CD4-positive, CD25-positive, alpha-beta regulatory T cell (primary cell): ENCODE measurements around the gene LIMK2. TPM values are rescaled to one million over a fixed set of nuclear protein-coding genes. Genes with fewer than 3 reads are reported as not detected.

Experiments used
- ATAC-seq, 2 donors: fragments of 150-1000 bp; cut with Tn5 transposase; one replicate each; pipeline ENCODE4 v1.10.0; 2021; ENCODE audit warnings: low read depth in 2 of 2, moderate number of reproducible peaks in 2 of 2, moderate library complexity in 1 of 2
- DNase-seq, 3 donors: peaks; one replicate each; pipeline versions ENCODE4 v3.0.0 to v3.0.0-alpha.2; 2012 to 2022; ENCODE audit warnings: mixed read lengths in 1 of 3
- H3K27ac ChIP-seq: one replicate; pipeline ENCODE4 v1.7.0; 2013; ENCODE audit warnings: mild to moderate bottlenecking, low read length; ENCODE audit not compliant: insufficient read depth, poor library complexity, severe bottlenecking
- H3K27me3 ChIP-seq: one replicate; pipeline ENCODE4 v1.7.0; 2013; ENCODE audit warnings: low read length; ENCODE audit not compliant: control insufficient read depth, insufficient read depth
- H3K36me3 ChIP-seq: one replicate; pipeline ENCODE4 v1.7.0; 2013; ENCODE audit warnings: mild to moderate bottlenecking, low read length, moderate library complexity; ENCODE audit not compliant: control insufficient read depth, insufficient read depth
- H3K4me1 ChIP-seq: 2 replicates; pipeline ENCODE4 v1.7.0; 2013; ENCODE audit warnings: mild to moderate bottlenecking, low read length; ENCODE audit not compliant: insufficient read depth, control insufficient read depth, poor library complexity, severe bottlenecking
- H3K4me3 ChIP-seq: one replicate; pipeline ENCODE4 v1.7.0; 2013; ENCODE audit warnings: low read depth, mild to moderate bottlenecking, low read length, moderate library complexity
- H3K9me3 ChIP-seq, 2 experiments: 1 replicate in 1 of 2; 2 replicates in 1 of 2; pipeline ENCODE4 v1.7.0; 2013; ENCODE audit warnings: low read length in 2 of 2, mild to moderate bottlenecking in 1 of 2, moderate library complexity in 1 of 2; ENCODE audit not compliant: control insufficient read depth in 2 of 2
- H3K27ac Mint-ChIP-seq, 3 donors: one replicate each; pipeline ENCODE4 v1.8.0; 2020 to 2022; ENCODE audit warnings: mild to moderate bottlenecking in 3 of 3, mixed read lengths in 3 of 3, moderate library complexity in 2 of 3
- H3K27me3 Mint-ChIP-seq: one replicate; pipeline ENCODE4 v1.8.0; 2022; ENCODE audit warnings: mild to moderate bottlenecking, mixed read lengths
- H3K36me3 Mint-ChIP-seq: one replicate; pipeline ENCODE4 v1.8.0; 2020; ENCODE audit warnings: mixed read lengths
- H3K4me1 Mint-ChIP-seq, 4 donors: one replicate each; pipeline ENCODE4 v1.8.0; 2020 to 2022; ENCODE audit warnings: mixed read lengths in 4 of 4, mild to moderate bottlenecking in 1 of 4
- H3K4me3 Mint-ChIP-seq, 4 donors: one replicate each; pipeline ENCODE4 v1.8.0; 2020 to 2022; ENCODE audit warnings: mild to moderate bottlenecking in 4 of 4, mixed read lengths in 4 of 4, moderate library complexity in 3 of 4
- H3K9me3 Mint-ChIP-seq, 7 donors: one replicate each; pipeline ENCODE4 v1.8.0; 2020 to 2022; ENCODE audit warnings: mixed read lengths in 7 of 7, mild to moderate bottlenecking in 3 of 7, moderate library complexity in 2 of 7
- polyA plus RNA-seq, 4 donors: library from polyadenylated mRNA; unstranded; fragments of 300-500 nt; fragmentation: Illumina TruSeq; gene quantifications; one replicate each; pipeline ENCODE4 v1.2.3, GENCODE V29; 2021
- total RNA-seq: library from RNA; stranded (reverse); gene quantifications from one replicate; pipeline ENCODE4 v1.2.3, GENCODE V29; 2022

Gene LIMK2
- total and polyA plus RNA-seq, 5 donors from 2014 or later, result 22.4 to 42.4 (median 26.5) TPM

- Histone ChIP-seq H3K4me1 (no peaks in the 10 kb centered on the region), H3K27ac (no peak overlapping the region), H3K4me3 (no peak overlapping the region), H3K36me3 (peaks cover 86% of the 10 kb centered on the region), H3K27me3 (no peaks in the 10 kb centered on the region), H3K9me3 (no peaks in the 10 kb centered on the region)
- H3K4me1 Mint-ChIP-seq, result peaks cover 11 to 40% (median 23%) of the 10 kb centered on the region in 4 donors
- no peak overlapping the region for H3K4me3 Mint-ChIP-seq
- H3K36me3 Mint-ChIP-seq, result peaks cover 41% of the 10 kb centered on the region
- no peaks in the 10 kb centered on the region for H3K9me3 Mint-ChIP-seq
- ATAC-seq (no peak), DNase-seq (no peak)
- H3K27ac Mint-ChIP-seq, result peak overlapping the region in 1 of 3 donors; percentile 32
- no peaks in the 10 kb centered on the region for H3K27me3 Mint-ChIP-seq
These were observed 115.9 kb downstream of the LIMK2 start for GRCh38 chr22:31327806-31328543.

GRCh38 chr22:31328544-31328960 is 116.5 kb downstream of the LIMK2 start:
- H3K4me1 ChIP-seq, result no peaks in the 10 kb centered on the region
- H3K36me3 Mint-ChIP-seq, result peaks cover 46% of the 10 kb centered on the region
- no peak overlapping the region for H3K27ac ChIP-seq
- H3K27me3 Mint-ChIP-seq, result no peaks in the 10 kb centered on the region
- peaks cover 11 to 39% (median 22%) of the 10 kb centered on the region in 4 donors for H3K4me1 Mint-ChIP-seq
- DNase-seq, result no peak
- no peaks in the 10 kb centered on the region for H3K27me3 ChIP-seq
- no peaks in the 10 kb centered on the region for H3K9me3 Mint-ChIP-seq
- no peak overlapping the region for H3K4me3 ChIP-seq
- peaks cover 89% of the 10 kb centered on the region for H3K36me3 ChIP-seq
- H3K4me3 Mint-ChIP-seq, result no peak overlapping the region
- peak overlapping the region in 1 of 3 donors; percentile 75 for H3K27ac Mint-ChIP-seq
- H3K9me3 ChIP-seq, result no peaks in the 10 kb centered on the region
- no peak for ATAC-seq

DNA sequence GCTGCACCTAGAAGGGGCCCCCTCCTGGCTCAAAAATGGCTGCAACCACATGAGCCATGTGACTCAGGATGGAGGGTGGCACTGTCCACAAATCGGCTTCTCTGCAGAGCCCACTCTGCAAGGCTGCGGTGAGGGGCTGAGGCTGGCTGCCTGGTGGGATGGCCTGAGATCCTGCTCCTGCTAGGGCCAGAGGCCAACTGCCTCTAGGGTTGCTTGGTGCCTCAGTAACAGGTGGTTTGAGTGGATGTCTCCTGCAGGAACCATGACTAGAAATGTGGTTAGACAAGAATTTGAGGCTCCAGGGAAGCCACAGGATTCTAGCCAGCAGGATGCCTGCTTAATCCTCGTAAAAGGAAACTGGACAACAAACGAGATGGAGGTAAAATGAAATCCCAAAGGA is 116.9 kb downstream of the LIMK2 start:
- Mint-ChIP-seq H3K4me3 (peak overlapping the region in 1 of 4 donors; percentile 24), H3K27ac (peak overlapping the region in 1 of 3 donors; percentile 75), H3K4me1 (peaks cover 11 to 41% (median 23%) of the 10 kb centered on the region in 4 donors), H3K9me3 (no peaks in the 10 kb centered on the region), H3K36me3 (peaks cover 50% of the 10 kb centered on the region), H3K27me3 (no peaks in the 10 kb centered on the region)
- Histone ChIP-seq H3K27me3 (no peaks in the 10 kb centered on the region), H3K36me3 (peaks cover 93% of the 10 kb centered on the region), H3K9me3 (no peaks in the 10 kb centered on the region), H3K4me1 (no peaks in the 10 kb centered on the region), H3K4me3 (no peak overlapping the region), H3K27ac (no peak overlapping the region)
- DNase-seq (no peak), ATAC-seq (no peak)

Other genes with a start within 250 kb of the LIMK2 start
- 39.0 TPM for gene MORC2, start 243.5 kb upstream of the LIMK2 start, total RNA-seq
- gene MORC2, start 243.5 kb upstream of the LIMK2 start, polyA plus RNA-seq, result 10 to 100 TPM in 3 of 4 donors, 1 to 10 TPM in 1; 7.6 to 21.2 (median 16.4) TPM
- 90.9 TPM for gene TUG1, start 243.0 kb upstream of the LIMK2 start, total RNA-seq
- gene TUG1, start 243.0 kb upstream of the LIMK2 start, polyA plus RNA-seq, result 10 to 100 TPM; 18.2 to 24.9 (median 20.7) TPM
- gene SMTN, start 131.0 kb upstream of the LIMK2 start, total RNA-seq, result 6.5 TPM
- gene SMTN, start 131.0 kb upstream of the LIMK2 start, polyA plus RNA-seq, result under 1 TPM in 3 of 4 donors, not detected in 1; 0.33 to 0.78 (median 0.47) TPM
- gene SELENOM, start 104.7 kb upstream of the LIMK2 start, total RNA-seq, result 30.6 TPM
- 100 to 1,000 TPM; 113 to 142 (median 133) TPM for gene SELENOM, start 104.7 kb upstream of the LIMK2 start, polyA plus RNA-seq
- gene INPP5J, start 89.3 kb upstream of the LIMK2 start, total RNA-seq, result not detected
- gene INPP5J, start 89.3 kb upstream of the LIMK2 start, polyA plus RNA-seq, result under 1 TPM in 1 of 4 donors, not detected in 3; 0.47 TPM
- not detected for gene PLA2G3, start 71.8 kb upstream of the LIMK2 start, total RNA-seq
- not detected for gene PLA2G3, start 71.8 kb upstream of the LIMK2 start, polyA plus RNA-seq
- 13.8 TPM for gene RNF185, start 52.1 kb upstream of the LIMK2 start, total RNA-seq
- 10 to 100 TPM; 23.6 to 34.7 (median 30.4) TPM for gene RNF185, start 52.1 kb upstream of the LIMK2 start, polyA plus RNA-seq
- gene PIK3IP1, start 80.2 kb downstream of the LIMK2 start, total RNA-seq, result 534 TPM
- gene PIK3IP1, start 80.2 kb downstream of the LIMK2 start, polyA plus RNA-seq, result 100 to 1,000 TPM; 425 to 700 (median 557) TPM
- 38.9 TPM for gene PATZ1, start 134.0 kb downstream of the LIMK2 start, total RNA-seq
- gene PATZ1, start 134.0 kb downstream of the LIMK2 start, polyA plus RNA-seq, result 10 to 100 TPM in 3 of 4 donors, 1 to 10 TPM in 1; 8.2 to 13.8 (median 11.8) TPM
- 53.8 TPM for gene DRG1, start 187.3 kb downstream of the LIMK2 start, total RNA-seq
- gene DRG1, start 187.3 kb downstream of the LIMK2 start, polyA plus RNA-seq, result 100 to 1,000 TPM in 1 of 4 donors, 10 to 100 TPM in 3; 86.3 to 105 (median 91.6) TPM